Midbrain (tissue), 1 donor: ENCODE results near the gene SYNJ2.

ENCODE experiments used
- DNase-seq: peaks from one replicate; lab custom pipeline; 2025; lab: John Stamatoyannopoulos, UW

Gene SYNJ2

DNA sequence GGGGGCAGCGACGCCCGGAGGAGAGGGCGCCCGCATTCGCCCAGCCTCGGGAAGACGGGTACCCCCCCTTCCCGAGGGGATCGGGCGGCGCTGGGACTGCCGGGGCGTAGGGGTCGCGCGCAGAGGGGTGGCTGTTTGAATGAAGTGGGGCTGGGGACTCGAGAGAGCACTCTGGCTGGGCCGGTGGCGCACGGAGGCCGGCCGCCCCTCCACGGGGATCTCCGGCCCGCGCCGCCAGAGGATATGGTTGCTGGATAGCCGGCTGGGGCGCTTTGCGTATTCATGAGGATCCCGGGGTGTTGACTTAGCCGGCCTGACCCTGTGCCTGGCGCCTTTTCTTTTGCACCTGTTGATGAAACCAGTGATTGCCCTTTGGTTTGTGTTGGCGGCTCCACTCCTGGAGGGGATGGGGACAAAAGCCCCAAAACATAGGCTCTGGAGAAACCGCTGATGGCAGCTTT lies 469 bp downstream of the SYNJ2 start:
- DNase-seq = no peak

DNA sequence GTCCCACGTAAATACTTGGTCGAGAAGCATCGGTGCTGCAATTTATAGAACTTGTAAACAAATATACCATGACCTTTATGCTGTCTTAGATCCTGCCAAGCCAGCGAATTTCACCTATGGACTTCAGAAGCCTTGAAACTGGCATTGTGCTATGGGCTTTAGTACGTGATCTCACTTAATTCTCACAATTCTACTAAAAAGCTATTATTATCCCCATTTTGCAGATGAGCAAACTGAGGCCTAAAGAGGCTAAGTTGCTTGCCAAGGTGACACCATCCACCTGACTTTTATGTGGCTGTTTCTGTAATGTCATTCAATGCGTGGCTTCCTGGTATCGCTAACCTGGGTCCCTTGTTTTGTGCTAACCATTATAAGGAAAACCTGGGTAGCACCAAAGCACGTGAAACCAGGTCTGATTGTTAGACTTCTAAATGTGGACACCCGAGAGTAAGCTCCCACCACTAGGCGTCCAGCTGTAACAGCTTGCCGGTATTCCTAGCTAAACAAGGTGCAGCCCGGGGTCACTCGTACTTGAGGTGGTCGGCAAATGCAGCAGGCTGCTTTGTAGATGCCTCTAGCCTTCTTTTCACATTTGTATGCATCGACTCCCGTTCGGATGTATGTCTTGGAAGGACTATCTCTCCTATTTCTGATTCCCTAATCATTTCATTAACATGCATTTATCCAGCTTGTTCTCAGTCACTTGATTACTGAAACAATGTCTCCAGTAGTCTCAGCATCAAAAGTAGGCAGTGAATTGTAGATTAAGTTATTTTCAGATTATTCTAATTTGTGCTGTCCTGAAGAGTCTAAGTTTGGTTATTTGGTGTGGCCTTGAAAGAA lies 1.1 kb downstream of the SYNJ2 start:
- peak; percentile 39 for DNase-seq

DNA sequence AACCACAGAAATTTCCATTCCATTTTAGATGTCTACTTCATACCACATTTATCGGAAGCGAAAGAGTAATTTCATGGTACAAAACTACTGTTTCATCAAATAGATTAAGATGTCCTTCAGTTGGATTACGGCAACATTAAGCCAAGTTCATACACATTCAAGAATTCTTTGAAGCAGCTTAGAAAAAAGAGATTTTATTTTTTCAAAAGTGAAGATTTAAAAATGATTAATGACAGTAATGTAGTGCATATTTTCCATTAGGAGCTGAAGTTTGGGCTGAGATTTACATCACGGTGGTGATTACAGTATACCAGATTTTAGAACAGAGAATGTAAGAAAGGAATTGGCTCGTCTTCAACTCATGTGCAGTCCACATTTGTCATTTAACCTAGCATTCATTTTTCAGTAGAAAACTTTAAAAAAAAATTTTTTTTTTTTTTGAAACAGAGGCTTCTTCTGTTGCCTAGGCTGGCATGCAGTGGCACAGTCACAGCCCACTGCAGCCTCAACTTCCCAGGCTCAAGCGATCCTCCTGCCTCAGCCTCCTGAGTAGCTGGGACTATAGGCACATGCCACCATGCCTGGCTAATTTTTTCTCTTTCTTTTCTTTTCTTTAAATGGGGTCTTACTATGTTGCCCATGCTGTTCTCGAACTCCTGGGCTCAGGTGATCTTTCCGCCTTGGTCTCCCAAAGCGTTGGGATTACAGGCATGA lies 1.9 kb downstream of the SYNJ2 start:
- DNase-seq = no peak

DNA sequence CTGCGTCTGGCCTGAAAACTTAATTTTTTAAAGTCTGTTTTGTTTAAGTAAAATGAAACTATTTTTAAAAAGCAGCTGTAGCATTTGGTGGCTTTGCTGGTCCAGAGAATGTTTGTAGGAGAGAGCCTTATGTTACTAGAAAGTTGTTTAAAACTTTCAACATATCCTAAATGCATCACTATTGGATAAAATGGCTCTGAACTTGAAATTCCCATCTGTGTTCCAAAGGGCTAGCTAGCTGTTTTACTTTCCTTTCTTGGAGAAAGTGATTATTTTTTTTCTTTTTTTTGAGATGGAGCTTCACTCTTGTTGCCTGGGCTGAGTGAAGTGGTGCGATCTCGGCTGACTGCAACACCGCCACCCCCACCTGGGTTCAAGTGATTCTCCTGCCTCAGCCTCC lies 2.5 kb downstream of the SYNJ2 start:
- no peak for DNase-seq

DNA sequence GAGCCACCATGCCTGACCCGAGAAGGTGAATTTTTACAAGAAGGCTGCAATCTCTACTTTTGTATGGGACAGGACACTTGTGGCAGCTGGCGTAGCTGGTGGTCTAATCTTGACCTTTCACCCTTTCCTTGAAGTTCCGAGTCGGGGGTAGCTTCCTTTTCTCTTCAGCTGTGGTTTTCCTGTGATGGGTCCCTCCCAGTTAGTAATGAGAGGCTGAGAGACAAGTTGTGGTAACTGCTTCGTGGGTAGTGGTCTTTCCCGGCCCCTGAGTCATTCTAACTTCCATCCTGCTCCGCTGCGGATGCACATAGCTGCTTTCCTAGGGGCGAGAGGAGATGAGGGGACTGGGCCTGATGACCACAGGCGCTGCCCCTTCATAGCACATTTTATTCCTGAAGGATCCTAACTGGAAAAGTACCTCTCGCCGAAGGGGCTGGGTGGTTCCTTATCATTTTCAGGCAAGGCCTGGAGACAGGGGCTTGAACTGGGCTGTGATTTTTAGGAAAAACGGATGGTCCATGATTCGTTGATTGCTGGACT lies 3.1 kb downstream of the SYNJ2 start:
- no peak for DNase-seq

DNA sequence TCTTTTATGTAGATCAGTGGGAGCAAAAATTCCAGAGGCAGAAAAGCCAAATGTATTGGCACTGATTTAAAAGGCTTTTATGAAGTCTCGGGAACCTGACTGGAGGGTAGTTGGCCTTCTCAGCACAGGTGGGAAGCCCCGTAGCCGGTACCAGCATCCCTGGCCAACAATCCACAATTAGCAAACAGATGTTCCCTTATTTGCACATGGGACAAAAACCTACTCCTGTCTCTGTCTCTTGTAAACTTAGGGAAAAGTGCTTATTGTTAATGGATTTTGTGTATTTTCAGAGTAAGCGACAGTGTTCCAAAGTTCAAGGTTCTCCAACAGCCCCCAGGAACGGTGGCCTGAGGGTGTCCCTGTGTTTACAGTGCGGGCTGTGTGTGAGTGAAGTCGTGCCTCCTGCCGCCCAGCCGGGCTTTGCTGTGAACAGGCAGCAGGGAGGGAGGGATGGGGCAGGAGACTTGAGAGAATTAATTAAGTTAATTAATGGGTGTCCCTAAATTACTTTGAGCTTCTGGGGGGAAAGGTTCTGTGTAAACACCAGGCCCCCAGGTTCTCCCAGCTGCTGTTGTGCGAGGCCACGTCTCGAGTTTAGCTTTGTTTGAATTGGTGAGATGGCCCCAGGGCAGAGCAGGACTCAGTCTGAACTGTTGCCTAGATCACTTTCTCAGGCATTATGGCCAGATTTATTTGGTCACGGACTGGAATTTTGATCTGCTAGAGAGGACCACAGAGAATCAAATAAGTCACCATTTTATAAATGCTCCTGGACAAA lies 3.9 kb downstream of the SYNJ2 start:
- DNase-seq = peak; percentile 55

DNA sequence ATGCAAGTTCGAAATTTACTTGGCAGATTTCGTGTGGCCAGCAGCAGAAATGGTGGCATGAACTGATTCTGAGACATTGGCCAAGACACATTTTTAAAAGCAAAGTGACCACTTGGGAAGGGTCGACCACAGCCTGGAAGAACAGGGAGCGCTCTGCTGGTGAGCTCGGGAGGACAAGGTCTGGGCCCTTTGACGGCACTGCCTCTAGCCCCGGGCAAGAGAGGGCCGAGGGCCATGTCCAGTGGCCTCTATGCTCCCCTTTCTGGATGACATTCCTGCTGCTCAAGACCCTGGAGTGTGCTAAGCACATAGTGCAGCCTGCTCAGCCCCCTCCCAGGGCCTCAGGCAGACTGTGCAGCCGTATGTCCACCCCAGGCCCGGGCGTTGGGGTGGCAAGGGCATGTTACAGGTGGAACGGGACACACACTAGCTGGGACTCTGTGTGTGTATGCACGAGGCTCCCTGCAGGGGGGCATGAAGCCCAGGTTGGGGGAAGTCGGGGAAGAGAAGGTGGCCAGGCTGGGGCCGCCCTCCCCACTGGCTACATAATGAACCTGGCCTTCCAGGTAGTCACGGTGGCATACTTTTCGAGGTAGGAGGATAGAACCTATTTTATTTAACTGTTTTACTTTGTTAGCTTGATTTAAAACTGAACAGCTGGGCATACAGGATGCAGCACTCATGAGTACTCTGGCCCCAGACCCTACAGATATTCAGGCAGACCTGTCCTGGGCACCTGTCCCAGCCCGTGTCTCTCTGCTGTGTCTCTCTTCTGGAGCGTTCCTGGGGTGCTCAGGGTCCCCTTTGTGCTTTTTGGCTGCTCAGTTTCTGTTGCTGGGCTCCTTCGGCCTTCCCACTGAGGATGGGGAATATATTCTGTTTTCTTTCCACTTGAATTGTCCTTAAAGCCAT lies 6.4 kb downstream of the SYNJ2 start:
- DNase-seq = no peak

DNA sequence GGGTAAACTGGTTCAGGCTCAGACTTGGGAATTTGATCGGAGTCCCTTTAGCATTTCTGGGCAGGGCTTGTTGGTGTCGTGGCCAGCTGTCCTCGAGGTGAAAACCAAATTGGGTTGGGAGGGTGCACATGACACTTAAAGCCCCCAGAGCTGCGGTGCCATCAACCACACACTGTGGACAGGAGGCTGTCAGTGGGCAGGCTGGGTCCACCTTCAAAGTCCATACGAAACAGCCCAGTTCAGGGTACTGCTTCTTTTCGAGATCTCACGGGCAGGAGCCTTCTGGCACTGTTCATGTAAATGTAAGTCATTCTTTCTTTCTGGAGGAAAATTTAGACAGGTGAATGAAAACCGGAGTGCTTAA lies 7.0 kb downstream of the SYNJ2 start:
- no peak for DNase-seq

DNA sequence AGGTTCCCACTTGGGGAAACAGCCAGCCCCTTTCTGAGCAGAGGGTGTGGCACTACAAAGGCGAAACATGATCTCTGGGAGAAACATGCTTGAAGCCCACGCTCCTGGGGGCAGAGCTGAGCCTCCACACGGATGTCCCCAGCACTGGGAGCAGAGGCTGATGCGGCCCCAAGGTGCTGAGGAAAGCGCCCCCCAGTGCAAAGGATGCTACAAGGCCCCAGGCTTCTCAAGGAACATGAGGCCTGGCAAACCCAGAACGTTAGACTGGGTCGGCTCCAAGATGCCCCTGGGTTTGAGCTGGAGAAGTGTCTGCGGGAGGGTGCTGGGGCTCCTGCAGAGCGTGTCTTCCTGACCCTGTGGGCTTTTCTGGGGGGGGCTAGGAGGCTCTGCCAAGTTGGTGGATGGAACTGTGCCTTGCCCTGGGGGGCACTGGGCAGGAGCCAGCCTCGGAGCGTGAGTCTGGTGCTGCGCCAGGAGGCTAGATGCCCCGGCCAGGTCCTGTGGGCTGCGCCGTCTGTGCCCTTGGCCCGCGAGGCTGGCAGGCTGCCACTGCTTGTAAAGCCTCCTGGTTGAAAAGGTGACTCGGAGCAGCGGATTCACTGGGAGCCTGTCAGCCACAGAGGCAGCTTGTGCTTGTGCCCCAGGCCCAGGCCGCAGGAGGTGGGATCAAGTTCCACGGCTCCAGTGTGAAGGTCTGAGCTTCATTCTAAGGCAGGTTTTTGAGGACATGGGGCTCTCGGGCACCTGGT lies 8.1 kb downstream of the SYNJ2 start:
- DNase-seq = no peak

DNA sequence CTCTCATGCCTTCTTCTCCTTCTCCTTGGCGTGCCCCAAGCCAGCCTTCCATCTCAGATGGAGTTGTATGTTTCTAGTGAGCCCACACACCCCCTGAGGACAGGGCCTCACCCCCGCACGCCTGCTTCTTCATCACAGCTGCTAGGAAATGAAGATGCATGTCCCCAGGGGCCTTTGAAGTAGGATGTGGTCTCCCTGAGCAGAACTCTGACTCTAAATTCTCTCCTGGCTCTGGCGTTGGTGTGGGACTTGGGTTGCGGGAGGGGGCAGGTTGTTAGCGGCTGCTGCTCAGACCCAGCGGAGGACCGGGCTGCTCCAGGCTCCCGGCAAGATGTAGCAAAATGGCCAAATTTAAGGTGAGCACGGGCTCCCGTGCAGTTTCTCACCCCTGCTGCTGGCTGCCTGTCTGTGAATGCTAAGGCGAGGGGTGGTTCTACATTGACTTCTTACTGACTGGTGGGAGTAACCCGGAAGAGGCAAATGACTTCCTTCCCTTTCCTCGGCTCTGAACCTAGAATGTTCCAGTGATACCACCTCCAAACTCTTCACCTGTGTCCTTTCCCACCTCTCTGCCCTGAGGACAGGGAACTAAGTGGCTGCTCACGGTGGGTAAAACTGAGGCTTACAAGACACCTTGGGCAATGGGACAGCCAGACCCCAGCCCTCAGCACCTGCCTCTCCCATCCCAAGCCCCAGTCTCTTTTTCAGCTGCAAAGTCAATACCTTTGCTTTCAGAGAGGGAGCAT lies 8.8 kb downstream of the SYNJ2 start:
- no peak for DNase-seq

DNA sequence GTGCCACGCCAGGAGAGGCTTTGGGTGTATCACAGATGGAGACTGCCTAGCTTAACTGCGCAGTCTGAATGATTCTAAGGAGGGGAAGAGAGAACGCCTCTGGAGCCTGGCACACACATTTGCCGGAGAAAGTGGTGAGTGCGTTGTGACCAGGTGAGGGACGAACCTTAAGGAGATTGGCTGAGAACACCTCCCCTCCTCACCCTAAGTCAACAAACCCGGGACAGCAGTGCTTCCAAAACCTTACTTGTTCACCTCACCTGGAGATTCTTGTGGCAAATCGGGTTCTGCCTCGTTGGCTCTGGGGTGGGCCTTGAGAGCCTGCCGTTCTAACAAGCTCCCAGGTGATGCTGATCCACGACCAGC lies 9.4 kb downstream of the SYNJ2 start:
- DNase-seq = no peak

DNA sequence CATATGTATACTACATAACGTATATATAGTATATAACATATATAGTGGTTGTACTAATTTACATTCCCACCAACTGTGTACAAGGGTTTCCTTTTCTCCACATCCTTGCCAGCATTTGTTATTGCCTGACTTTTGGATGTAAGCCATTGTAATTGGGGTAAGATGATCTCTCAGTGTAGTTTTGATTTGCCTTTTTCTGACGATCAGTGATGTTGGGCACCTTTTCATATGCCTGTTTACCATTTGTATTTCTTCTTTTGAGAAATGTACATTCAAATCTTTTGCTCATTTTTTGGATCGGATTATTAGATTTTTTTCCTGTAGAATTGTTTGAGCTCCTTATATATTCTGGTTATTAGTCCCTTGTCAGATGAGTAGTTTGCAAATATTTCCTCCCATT lies 11.4 kb downstream of the SYNJ2 start:
- DNase-seq = no peak

DNA sequence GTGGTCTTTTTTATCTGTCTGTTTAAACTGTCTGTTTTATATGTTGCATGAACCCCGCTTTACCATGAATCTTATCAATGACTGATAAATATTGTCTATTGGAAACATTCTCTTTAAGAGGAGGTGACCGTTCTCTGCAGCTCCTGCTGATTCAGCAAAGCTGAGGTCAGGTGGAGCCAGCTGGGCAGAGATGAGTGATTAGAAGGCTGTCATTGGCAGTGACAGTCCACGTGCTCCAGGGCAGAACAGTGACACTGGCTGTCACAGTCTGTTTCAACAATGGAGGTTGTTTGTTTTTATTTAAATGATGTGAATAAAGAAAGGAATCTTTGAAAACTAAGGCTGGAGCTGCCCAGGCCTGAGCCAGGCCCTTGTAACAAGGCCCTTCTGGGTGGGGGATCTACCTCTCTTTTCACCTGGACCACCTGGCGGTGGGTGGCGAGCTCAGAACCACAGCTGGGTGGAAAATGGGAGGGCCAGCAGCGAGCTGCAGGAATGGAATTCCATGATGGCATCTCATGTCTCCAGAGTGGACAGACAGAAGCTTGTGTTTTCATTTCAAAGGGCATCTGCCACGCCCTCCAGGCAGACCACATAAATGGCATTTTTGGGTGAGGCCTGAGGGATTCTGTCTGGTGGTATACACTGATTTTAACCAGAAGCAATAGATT lies 12.6 kb downstream of the SYNJ2 start:
- peak; percentile 76 for DNase-seq

DNA sequence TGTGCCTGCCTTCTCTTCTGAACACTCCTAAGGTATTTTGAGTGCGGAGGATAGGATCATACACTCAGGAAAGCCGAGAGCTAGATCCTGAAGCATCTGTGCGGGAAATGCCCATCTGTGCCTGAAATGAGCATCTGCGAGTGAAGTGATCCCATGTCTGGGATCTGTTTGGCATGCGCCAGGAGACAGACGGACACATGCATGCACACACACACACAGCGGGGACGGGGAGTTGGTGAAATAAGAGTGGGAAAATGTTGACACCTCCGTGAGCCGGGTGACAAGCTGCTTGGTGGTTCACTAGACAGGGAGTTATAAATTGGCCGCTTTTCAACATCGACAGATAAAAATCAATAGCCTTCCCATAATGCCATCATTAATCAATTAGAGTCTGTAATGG lies 13.8 kb downstream of the SYNJ2 start:
- DNase-seq = no peak

DNA sequence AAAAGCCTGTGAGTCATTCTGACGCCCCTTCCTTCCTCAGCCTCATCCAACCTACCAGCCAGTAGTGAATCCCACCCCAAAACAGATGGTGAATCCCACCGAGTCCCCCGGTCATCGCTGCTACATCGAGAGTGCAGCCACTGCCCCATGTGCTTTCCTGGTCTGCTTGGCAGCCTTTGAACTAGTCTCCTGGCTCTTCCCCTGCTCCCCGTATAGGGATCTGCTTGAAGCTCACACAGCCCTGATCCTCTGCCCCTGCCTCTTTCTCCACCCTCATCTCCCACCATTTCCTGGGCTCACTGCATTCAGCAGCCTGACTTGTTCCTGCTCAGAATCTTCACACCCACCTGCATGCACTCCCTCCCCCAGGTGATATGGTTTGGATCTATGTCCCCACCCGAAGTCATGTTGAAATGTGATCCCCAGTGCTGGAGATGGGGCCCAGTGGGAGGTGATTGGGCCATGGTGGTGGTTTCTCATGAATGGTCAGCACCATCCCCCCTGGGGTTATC lies 14.6 kb downstream of the SYNJ2 start:
- no peak for DNase-seq

DNA sequence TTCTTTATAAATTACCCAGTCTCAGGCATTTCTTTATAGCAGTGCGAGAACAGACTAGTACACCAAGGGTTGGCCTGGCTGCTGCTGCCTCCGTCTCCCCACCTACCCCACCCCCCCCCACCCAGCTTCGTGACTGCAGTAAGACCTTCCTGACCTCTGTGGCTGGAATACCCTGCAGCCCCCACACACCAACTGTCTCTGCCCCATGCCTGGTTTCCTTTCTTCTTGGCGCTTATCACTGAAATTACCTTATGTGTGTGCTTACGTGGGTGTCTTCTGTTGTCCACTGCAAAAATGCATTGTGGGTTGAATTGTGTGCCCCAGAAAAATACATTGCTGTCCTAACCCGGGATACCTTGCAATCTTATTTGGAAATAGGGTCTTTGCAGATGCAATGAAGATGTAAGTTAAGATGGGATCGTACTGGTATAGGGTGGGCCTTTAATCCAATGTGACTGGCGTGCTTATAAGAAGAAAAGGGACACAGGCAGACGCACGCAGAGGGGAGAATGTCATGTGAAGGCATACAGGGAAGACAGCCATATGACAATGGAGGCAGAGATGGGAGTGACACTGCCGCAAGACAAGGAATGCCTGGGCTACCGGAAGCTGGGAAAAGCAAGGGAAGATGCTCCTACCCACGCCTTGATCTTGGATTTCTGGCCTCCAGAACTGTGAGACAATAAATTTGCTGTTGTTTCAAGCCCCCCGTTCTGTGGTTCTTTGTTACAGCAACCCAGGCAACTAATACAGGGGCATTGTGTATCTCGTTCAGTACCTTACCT lies 15.4 kb downstream of the SYNJ2 start:
- no peak for DNase-seq

DNA sequence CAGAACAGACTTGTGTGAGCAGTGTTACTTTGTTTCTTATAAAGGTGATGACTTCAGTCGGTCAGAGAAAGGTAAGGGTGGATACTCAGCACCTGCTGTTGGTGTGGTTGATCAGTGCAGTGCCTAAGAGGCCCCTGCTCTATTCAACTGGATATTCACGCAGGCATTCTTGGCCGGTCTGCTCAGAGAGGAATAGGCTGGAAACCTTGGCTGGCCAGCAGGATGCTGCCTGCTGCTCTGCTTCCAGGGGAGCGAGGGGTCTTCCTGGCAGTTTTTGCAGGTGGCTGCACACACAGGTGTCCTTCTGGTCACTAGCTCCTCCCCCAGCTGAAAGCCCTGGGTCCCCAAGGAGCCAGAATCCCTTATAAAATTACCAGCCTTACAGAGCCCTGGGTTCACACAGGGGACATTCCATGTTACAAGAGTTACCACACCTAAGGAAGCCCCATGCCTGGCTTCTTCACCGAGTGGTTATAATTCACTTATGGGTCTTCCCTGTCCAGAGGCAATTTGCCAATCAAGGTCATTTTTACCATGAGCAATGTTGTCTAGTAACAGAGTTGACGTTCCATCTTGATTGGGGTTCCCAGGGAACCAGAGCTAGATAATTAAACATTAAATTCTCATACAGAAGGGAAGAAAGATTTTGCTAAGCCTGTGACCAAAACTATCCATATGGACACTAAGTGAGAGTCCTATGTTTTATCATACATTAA lies 16.4 kb downstream of the SYNJ2 start:
- DNase-seq = no peak

DNA sequence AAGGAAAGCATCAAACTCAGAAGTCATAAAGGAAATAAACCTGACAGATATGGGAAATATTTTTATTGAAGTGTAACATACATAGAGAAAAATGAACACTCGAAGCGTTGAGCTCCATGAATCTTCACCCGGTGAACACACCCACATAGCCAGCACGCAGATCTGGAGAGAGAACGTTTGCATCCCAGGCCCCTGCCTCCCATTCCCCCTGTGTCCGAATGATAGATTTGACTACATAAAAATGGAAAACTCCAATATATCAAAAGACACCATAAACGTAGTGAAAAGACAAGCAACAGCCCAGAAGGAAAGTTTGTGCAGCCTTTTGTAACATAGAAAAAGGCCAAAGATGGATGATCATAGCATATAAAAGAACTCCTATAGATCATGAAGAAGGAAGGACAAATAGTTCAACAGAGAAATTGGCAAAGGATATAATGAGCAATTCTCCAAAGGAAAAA lies 17.1 kb downstream of the SYNJ2 start:
- DNase-seq = no peak
